Prostate gland (tissue), 2 donors: ENCODE data around the gene TSSK1B. TPM values are rescaled to one million over a fixed set of nuclear protein-coding genes. Genes with fewer than 3 reads are reported as not detected.
"Not testable (repeated sequence)": the region's sequence is repeated elsewhere in the genome, so short reads cannot be mapped to it uniquely, and the experiment has no call there.

Source experiments
- DNase-seq: peaks from one replicate; pipeline ENCODE4 v3.0.0-alpha.2; 2019; ENCODE audit warnings: low spot score
- H3K27ac ChIP-seq, 2 donors: fragments of 200-600 bp; sonication (generic); 2 replicates each; pipeline ENCODE4 v1.5.1; 2017 to 2019
- H3K27me3 ChIP-seq: fragments of 200-600 bp; sonication (generic); replicated peaks from 2 replicates; pipeline ENCODE4 v1.5.1; 2019; ENCODE audit not compliant: insufficient read depth
- H3K36me3 ChIP-seq, 2 donors: fragments of 200-600 bp; sonication (generic); 1 replicate in 1 of 2; 2 replicates in 1 of 2; pipeline versions ENCODE4 v1.5.1 to v1.8.1; 2017 to 2019
- H3K4me1 ChIP-seq: fragments of 200-600 bp; sonication (generic); replicated peaks from 2 replicates; pipeline ENCODE4 v1.5.1; 2019
- H3K4me3 ChIP-seq, 2 donors: fragments of 200-600 bp; sonication (generic); 2 replicates each; pipeline ENCODE4 v1.5.1; 2017 to 2019
- H3K9me3 ChIP-seq: fragments of 200-600 bp; sonication (generic); 2 replicates; pipeline ENCODE4 v1.5.1; 2017
- CTCF ChIP-seq, 4 experiments: fragments of 200-600 bp in 2 of 4; fragments of 450-650 bp in 2 of 4; sonication (generic) in 2 of 4; IDR thresholded peaks; 1 replicate in 3 of 4; 2 replicates in 1 of 4; pipeline ENCODE4 v1.5.1; 2016 to 2019; ENCODE audit warnings: antibody characterized with exemption in 4 of 4, mild to moderate bottlenecking in 2 of 4, moderate library complexity in 2 of 4
- POLR2A ChIP-seq: fragments of 450-650 bp; IDR thresholded peaks from one replicate; pipeline ENCODE4 v1.6.1; 2016; ENCODE audit warnings: antibody characterized with exemption, mild to moderate bottlenecking
- POLR2AphosphoS5 ChIP-seq: sonication (generic); formaldehyde crosslinking; IDR thresholded peaks from one replicate; pipeline ENCODE4 v1.6.1; 2017; ENCODE audit warnings: antibody characterized with exemption
- WGBS: methylation state at CpG from one replicate; pipeline ENCODE4 v1.1.5; 2018; 5-methylcytosine and 5-hydroxymethylcytosine counted together
- intact Hi-C: fragments of 100-400 bp; cut with DNase I; formaldehyde crosslinking; loops from one replicate; pipeline ENCODE4 v1.14.2; 2022
- total RNA-seq, 2 donors: library from RNA; depleted of rRNA; stranded (reverse); fragments of >200 nt; gene quantifications; one replicate each; pipeline ENCODE4 v1.1.0, GENCODE V29; 2016

TSSK1B gene
- total RNA-seq, 2 donors from 2014 or later = 0.32 to 4.0 TPM

- Histone ChIP-seq H3K27ac (no peak overlapping the region), H3K4me3 (no peak overlapping the region), H3K36me3 (no peaks in the 10 kb centered on the region), H3K27me3 (no peaks in the 10 kb centered on the region), H3K9me3 (no peaks in the 10 kb centered on the region), H3K4me1 (no peaks in the 10 kb centered on the region)
- no peak for DNase-seq
- TF ChIP-seq POLR2AphosphoS5 (no peak), CTCF (IDR thresholded peaks at IDR 0.05) (no peak), POLR2A (no peak)
- WGBS = 91% methylated on average over 2 of the region's 2 CpGs
- intact Hi-C loops = no loop called here
Measured at GRCh38 chr5:113404269-113404668, 30.5 kb downstream of the TSSK1B start.

- not testable (repeated sequence) for H3K4me1 ChIP-seq
Measured at GRCh38 chr5:113397986-113398385, 36.8 kb downstream of the TSSK1B start.

GRCh38 chr5:113397046-113397445, 37.7 kb downstream of the TSSK1B start:
- TF ChIP-seq POLR2AphosphoS5 = no peak
- no peak for TF ChIP-seq POLR2A
- TF ChIP-seq CTCF (IDR thresholded peaks at IDR 0.05) = no peak
- H3K9me3 ChIP-seq = no peaks in the 10 kb centered on the region
- H3K27ac ChIP-seq = no peak overlapping the region
- no peaks in the 10 kb centered on the region for H3K36me3 ChIP-seq
- no peaks in the 10 kb centered on the region for H3K27me3 ChIP-seq
- H3K4me3 ChIP-seq = no peak overlapping the region
- intact Hi-C loops = no loop called here
- DNase-seq = no peak
- 59% methylated on average over 3 of the region's 3 CpGs for WGBS
- H3K4me1 ChIP-seq = no peaks in the 10 kb centered on the region

More at GRCh38 chr5:113397986-113398385, 36.8 kb downstream of the TSSK1B start:
- DNase-seq, H3K9me3 ChIP-seq, H3K36me3 ChIP-seq, H3K27me3 ChIP-seq, intact Hi-C loops, H3K27ac ChIP-seq, H3K4me3 ChIP-seq: not testable (repeated sequence)
- 84% methylated on average over 4 of the region's 4 CpGs for WGBS

- no peak overlapping the region for H3K27ac ChIP-seq
- no peak for TF ChIP-seq POLR2AphosphoS5
- no peak for TF ChIP-seq POLR2A
- no peak for TF ChIP-seq CTCF (IDR thresholded peaks at IDR 0.05)
- no peaks in the 10 kb centered on the region for H3K4me1 ChIP-seq
- no peak overlapping the region for H3K4me3 ChIP-seq
- no peaks in the 10 kb centered on the region for H3K9me3 ChIP-seq
- intact Hi-C loops = no loop called here
- no peak for DNase-seq
- 60% methylated on average over 2 of the region's 2 CpGs for WGBS
- H3K27me3 ChIP-seq = no peaks in the 10 kb centered on the region
- no peaks in the 10 kb centered on the region for H3K36me3 ChIP-seq
Measured at GRCh38 chr5:113394658-113395057, 40.1 kb downstream of the TSSK1B start.

GRCh38 chr5:113390224-113390623, 44.6 kb downstream of the TSSK1B start:
- no peak overlapping the region for H3K27ac ChIP-seq
- DNase-seq = no peak
- WGBS = 70% methylated on average over 1 of the region's 1 CpG
- H3K27me3 ChIP-seq = no peaks in the 10 kb centered on the region
- TF ChIP-seq POLR2AphosphoS5 (no peak), CTCF (IDR thresholded peaks at IDR 0.05) (no peak), POLR2A (no peak)
- no peaks in the 10 kb centered on the region for H3K36me3 ChIP-seq
- intact Hi-C loops = no loop called here
- H3K4me1 ChIP-seq = no peaks in the 10 kb centered on the region
- H3K4me3 ChIP-seq = no peak overlapping the region
- no peaks in the 10 kb centered on the region for H3K9me3 ChIP-seq
